ENCODE results near the gene PSPC1.

DNA sequence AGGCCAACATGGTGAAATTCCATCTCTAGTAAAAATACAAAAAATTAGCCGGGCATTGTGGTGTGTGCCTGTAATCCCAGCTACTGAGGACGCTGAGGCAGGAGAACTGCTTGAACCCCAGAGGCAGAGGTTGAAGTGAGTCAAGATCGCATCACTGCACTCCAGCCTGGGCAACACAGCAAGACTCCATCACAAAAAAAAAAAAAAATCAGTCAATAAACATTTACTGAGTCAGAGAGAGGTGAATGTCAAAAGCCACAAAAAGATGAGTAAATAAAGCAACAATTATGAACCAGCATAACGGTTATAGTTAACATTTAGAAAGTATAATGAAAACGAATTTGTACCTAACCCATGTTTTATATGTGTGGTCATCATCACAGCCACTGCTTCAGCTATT lies 23.1 kb downstream of the PSPC1 start:
- TF ChIP-seq POLR2AphosphoS5 (IDR thresholded peaks at IDR 0.05) (no peak), POLR2A (IDR thresholded peaks at IDR 0.05) (no peak)
- TF ChIP-seq, protein P1, sequence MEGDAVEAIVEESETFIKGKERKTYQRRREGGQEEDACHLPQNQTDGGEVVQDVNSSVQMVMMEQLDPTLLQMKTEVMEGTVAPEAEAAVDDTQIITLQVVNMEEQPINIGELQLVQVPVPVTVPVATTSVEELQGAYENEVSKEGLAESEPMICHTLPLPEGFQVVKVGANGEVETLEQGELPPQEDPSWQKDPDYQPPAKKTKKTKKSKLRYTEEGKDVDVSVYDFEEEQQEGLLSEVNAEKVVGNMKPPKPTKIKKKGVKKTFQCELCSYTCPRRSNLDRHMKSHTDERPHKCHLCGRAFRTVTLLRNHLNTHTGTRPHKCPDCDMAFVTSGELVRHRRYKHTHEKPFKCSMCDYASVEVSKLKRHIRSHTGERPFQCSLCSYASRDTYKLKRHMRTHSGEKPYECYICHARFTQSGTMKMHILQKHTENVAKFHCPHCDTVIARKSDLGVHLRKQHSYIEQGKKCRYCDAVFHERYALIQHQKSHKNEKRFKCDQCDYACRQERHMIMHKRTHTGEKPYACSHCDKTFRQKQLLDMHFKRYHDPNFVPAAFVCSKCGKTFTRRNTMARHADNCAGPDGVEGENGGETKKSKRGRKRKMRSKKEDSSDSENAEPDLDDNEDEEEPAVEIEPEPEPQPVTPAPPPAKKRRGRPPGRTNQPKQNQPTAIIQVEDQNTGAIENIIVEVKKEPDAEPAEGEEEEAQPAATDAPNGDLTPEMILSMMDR (IDR thresholded peaks at IDR 0.05) = no peak

All from breast epithelium (tissue), 3 donors.